ENCODE data around the gene TMA7.

TMA7 gene

DNA sequence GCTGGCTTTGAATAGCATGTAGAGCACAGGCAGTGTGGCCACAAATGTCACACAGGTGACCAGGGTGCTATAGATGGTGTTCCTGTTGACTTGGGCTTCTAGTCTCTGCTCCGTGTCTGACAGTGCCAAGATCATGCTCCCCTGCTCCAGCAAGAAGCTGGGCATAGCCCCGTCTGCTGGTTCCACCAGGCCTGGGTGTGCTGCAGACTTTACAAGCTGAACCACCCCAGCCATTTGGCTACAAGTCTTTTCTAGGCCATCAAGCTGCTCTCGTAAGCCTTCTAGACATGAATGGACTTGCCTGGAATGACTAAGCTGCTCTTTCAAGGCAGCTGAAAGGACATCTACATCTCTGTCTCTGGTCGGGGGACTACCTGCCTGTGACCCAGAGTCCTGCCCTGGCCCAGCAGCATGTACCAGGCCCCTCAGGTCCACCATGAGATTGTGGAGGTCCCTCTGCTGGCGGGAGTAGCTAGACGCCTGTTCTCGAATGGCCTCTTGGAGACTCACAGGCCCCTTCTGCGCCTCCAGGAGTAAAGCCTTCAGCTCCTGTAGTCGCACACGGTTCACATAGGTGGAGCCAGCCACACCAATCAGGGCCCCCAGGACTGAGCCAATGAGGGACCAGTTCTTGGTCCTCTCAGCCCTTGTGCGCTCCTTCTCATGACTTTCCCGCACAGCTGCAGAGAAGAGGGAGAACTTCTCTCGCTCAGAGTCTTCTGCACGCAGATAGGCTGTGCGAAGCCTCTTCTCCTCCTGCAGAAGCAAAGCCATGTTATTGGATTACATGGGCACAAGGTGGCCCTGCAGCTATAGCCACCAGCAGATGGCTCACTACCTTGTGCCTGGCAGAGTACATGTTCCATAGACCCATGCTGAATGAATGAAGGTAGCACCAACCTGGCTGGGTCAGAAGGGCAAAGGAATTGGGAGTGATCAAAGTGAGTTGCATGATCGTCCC lies 7.4 kb upstream of the TMA7 start:
- H3K4me1 Mint-ChIP-seq, result peaks cover 16 to 19% of the 10 kb centered on the region in 2 donors
- no peak for DNase-seq
- no peaks in the 10 kb centered on the region for H3K9me3 Mint-ChIP-seq
- H3K27ac Mint-ChIP-seq, result no peak overlapping the region
- no peak for ATAC-seq (replicated peaks)
- no peak overlapping the region for H3K4me3 Mint-ChIP-seq
- peaks cover 18% of the 10 kb centered on the region in 2 donors for H3K27me3 Mint-ChIP-seq
- H3K36me3 Mint-ChIP-seq, result peaks cover 19 to 33% of the 10 kb centered on the region in 2 donors

DNA sequence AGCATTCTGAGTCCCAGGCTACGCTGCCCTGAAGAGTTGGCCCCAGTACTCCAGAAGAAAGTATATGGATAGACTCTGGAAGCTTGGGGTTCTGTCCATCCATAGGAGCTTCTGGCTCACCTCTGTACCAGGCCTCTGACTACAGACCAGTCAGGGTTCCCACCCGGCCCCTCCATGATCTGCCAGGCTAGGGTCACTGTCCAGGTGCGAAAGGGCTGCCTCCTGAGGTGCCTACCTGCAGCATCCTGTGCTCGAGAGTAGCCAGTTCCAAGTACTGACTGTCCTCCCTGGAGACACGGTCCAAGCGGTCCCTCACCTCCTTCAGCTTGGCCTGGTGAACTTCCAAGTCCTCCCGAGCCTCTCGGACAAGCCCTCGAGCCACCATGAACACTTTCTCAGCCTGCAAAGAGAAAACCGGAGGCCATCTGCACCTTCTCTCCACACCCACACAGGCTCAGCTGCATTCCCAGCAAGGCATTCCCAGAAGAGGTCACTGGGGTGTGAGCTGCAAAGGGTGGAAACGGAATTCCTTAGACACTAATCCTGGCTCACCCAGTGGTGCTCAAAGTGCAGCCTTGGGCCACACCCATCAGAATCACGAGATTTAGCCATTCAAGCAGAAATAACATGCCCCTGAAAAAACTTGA lies 6.5 kb upstream of the TMA7 start:
- ATAC-seq (replicated peaks), result no peak
- Mint-ChIP-seq H3K9me3 (no peaks in the 10 kb centered on the region), H3K27me3 (peaks cover 9% of the 10 kb centered on the region in 2 donors), H3K36me3 (peaks cover 19 to 42% of the 10 kb centered on the region in 2 donors), H3K4me1 (peaks cover 15 to 24% of the 10 kb centered on the region in 2 donors), H3K4me3 (no peak overlapping the region), H3K27ac (no peak overlapping the region)
- DNase-seq, result no peak

DNA sequence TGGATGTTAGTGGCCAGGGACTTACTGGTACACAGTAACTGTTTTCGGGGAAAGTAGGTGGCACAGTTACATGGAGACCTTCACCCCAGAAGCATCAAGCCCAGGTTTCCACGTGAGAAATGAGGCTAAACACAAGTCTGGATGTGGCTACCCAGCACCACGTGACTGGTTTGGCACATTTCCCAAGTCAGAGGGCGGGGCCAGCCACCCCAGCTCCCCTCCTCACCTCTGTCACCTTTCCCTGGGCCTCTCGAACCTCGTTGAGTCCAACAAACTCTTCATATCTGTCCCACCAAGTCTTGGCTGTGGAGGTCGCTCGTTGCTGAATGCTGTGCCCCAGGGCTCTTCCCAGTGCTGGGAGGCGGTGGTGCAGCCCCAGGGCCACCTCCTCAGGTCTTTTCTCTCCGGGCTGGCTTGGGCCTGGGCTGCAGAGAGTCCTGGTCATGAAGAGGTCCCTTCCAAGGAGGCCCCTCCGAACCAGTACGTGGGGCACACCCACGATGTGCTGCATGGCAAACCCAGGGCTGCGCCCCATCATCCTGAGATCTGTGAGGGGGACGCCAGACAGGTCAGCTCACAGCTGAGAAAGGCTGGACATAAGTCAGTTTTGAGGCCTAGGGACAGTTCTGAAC lies 5.3 kb upstream of the TMA7 start:
- Mint-ChIP-seq H3K4me3 (no peak overlapping the region), H3K36me3 (peaks cover 19 to 46% of the 10 kb centered on the region in 2 donors), H3K9me3 (no peaks in the 10 kb centered on the region), H3K27me3 (peaks cover 9% of the 10 kb centered on the region in 2 donors), H3K4me1 (peaks cover 15 to 30% of the 10 kb centered on the region in 2 donors), H3K27ac (no peak overlapping the region)
- no peak for DNase-seq
- ATAC-seq (replicated peaks), result no peak

DNA sequence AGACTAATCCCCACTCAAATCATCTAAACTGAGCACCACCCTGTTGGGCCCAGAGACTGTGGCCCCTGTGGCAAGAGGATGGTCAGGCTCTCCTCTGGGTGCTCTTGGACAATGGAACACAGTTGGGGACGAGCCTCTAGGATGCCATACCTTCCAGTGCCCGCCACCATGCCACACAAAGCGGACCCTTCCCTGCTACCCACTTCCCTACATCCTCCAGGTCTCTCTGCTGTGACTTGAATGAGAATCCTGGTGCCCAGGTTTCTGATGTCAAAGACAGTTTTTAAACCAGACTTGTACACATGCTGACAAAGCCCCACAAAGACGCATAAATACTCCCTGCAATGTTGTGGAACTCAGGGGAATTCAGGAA lies 4.8 kb upstream of the TMA7 start:
- Mint-ChIP-seq H3K4me3 (no peak overlapping the region), H3K4me1 (peaks cover 14 to 29% of the 10 kb centered on the region in 2 donors), H3K27me3 (peaks cover 4 to 5% of the 10 kb centered on the region in 2 donors), H3K27ac (no peak overlapping the region), H3K9me3 (no peaks in the 10 kb centered on the region), H3K36me3 (peaks cover 23 to 51% of the 10 kb centered on the region in 2 donors)
- no peak for DNase-seq
- ATAC-seq (replicated peaks), result no peak

DNA sequence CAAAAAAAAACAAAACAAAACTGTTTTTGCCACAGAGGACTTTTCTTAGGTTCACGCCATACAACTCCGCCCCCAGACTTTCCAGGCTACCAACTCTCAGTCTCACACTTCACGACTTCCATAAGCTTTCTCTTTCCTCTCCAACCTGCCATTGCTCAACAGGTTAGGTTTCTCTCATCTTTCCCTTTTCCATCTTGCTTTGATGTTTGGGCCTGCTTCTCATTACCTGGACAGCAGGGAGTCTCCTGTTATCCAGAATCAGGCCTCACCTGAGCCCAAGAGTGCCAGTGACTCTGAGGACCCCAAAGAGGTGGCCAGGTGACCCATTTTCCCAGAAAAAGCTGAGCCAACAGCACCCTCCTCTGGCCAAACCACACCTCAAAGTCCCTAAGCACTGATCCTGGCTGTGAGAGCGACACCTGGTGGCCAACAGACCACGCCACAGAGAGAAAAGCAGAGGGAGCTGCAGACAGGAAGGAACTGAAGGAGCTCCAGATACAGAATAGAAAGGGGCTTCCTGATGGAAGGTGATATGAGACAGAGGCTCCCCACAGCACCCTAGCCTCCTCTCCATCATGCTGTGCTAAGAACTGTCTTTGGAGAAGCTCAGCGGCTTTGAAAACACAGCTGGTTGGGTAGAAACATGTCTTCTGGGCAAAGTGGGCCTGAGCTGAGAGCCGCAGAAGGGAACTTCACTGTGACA lies 4.1 kb upstream of the TMA7 start:
- peaks cover 8 to 23% of the 10 kb centered on the region in 2 donors for H3K4me1 Mint-ChIP-seq

GRCh38 chr3:48436477-48436787 lies 3.6 kb upstream of the TMA7 start:
- ATAC-seq (replicated peaks) (no peak), DNase-seq (no peak)
- H3K4me3 Mint-ChIP-seq, result no peak overlapping the region
- H3K9me3 Mint-ChIP-seq, result no peaks in the 10 kb centered on the region
- H3K27ac Mint-ChIP-seq, result no peak overlapping the region
- peaks cover 21 to 50% of the 10 kb centered on the region in 2 donors for H3K36me3 Mint-ChIP-seq
- no peaks in the 10 kb centered on the region for H3K27me3 Mint-ChIP-seq
- H3K4me1 Mint-ChIP-seq, result peaks cover 6 to 22% of the 10 kb centered on the region in 2 donors

More for the DNA sequence above, 4.1 kb upstream of the TMA7 start:
- H3K27ac Mint-ChIP-seq, result no peak overlapping the region
- no peaks in the 10 kb centered on the region for H3K27me3 Mint-ChIP-seq
- DNase-seq (peak; percentile 69), ATAC-seq (replicated peaks) (peak; percentile 33 to 35)
- H3K9me3 Mint-ChIP-seq, result no peaks in the 10 kb centered on the region
- peaks cover 25 to 52% of the 10 kb centered on the region in 2 donors for H3K36me3 Mint-ChIP-seq
- no peak overlapping the region for H3K4me3 Mint-ChIP-seq

DNA sequence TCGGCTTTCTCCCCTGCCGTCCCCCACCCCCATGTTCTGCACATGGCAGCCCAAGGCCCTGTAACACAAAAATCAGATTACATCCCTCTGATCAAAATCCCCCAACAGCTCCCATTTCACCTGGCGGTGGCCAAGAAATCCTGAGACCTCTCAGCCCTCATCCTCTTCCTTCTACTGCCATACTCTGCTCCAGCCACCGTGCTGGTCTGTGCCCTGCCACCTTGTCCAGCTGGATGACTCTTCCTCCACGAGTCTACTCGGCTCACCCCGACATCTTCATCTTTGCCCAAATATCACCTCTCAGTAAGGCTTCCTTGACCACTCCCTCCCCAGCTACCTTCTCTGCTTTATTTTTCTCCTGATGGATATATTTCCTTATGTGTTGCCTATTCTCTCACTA lies 3.2 kb upstream of the TMA7 start:
- H3K9me3 Mint-ChIP-seq, result no peaks in the 10 kb centered on the region
- peaks cover 19 to 47% of the 10 kb centered on the region in 2 donors for H3K36me3 Mint-ChIP-seq
- no peak for DNase-seq
- no peak for ATAC-seq (replicated peaks)
- H3K4me1 Mint-ChIP-seq, result peaks cover 6 to 19% of the 10 kb centered on the region in 2 donors
- no peaks in the 10 kb centered on the region for H3K27me3 Mint-ChIP-seq
- no peak overlapping the region for H3K4me3 Mint-ChIP-seq
- H3K27ac Mint-ChIP-seq, result no peak overlapping the region

DNA sequence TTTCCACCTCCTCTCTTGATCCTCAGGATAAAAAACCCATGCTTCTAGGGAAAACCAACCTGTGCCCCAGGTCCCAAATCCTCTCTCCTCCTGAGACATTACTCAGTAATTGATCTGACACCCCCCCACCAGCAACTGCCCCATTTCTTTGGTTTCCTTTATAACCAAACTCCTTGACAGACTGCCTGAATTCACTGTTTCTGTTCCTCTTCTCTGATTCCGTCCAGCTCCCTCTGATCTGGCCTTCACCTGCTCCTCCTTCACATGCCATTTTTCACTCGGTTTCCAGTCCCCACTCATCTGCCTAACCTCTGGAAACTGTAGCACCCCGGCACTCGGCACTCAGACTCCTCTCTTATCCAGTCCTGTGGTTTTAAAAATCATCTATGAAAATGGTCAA lies 2.2 kb upstream of the TMA7 start:
- no peak for DNase-seq
- H3K27ac Mint-ChIP-seq, result peak overlapping the region; percentile 7
- H3K4me3 Mint-ChIP-seq, result peak overlapping the region in 1 of 2 donors; percentile 21
- ATAC-seq (replicated peaks), result no peak
- peaks cover 20 to 46% of the 10 kb centered on the region in 2 donors for H3K36me3 Mint-ChIP-seq
- H3K9me3 Mint-ChIP-seq, result no peaks in the 10 kb centered on the region
- H3K27me3 Mint-ChIP-seq, result no peaks in the 10 kb centered on the region
- H3K4me1 Mint-ChIP-seq, result peaks cover 6 to 19% of the 10 kb centered on the region in 2 donors

DNA sequence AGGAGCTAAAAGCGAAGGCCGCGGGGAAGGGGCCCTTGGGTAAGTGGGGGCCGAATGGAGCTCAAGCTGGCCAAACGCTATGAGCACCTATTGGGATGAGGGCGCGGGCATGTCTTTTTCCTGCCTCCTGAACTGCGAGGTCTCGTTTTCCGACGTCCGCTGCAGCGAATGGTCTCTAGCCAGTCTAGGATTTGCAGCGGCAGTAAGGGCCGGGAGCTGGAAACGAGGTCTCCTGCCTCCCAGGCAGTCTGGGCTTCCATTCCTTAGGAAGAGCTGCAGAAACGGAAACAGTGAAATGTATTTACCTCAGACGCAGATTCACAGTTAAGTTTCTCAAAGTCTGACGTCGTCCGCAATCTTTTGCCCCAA lies 517 bp downstream of the TMA7 start:
- H3K4me3 Mint-ChIP-seq, result peak overlapping the region; percentile 96 to 100
- DNase-seq, result no peak
- no peaks in the 10 kb centered on the region for H3K27me3 Mint-ChIP-seq
- H3K4me1 Mint-ChIP-seq, result peaks cover 8 to 21% of the 10 kb centered on the region in 2 donors
- H3K27ac Mint-ChIP-seq, result peak overlapping the region; percentile 97
- no peaks in the 10 kb centered on the region for H3K9me3 Mint-ChIP-seq
- peaks cover 14 to 38% of the 10 kb centered on the region in 2 donors for H3K36me3 Mint-ChIP-seq
- ATAC-seq (replicated peaks), result peak; percentile 3 to 5

DNA sequence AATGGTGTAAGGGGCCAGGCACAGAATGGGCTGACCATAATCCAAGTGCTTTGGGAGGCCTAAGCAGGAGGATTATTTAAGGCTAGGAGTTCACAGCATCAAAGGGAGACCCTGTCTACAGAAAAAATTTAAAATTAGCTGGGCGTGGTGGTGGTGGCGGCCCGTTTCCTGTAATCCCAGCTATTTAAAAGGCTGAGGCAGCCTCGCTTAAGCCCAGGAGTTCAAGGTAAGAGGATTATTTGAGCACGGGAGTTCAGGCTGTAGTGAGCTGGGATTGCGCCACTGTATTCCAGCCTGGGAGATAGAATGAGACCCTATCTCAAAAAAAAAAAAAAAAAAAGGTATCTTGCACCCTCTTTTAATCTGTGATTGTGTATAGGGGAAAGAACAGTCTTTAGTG lies 1.9 kb downstream of the TMA7 start:
- H3K27me3 Mint-ChIP-seq, result no peaks in the 10 kb centered on the region

DNA sequence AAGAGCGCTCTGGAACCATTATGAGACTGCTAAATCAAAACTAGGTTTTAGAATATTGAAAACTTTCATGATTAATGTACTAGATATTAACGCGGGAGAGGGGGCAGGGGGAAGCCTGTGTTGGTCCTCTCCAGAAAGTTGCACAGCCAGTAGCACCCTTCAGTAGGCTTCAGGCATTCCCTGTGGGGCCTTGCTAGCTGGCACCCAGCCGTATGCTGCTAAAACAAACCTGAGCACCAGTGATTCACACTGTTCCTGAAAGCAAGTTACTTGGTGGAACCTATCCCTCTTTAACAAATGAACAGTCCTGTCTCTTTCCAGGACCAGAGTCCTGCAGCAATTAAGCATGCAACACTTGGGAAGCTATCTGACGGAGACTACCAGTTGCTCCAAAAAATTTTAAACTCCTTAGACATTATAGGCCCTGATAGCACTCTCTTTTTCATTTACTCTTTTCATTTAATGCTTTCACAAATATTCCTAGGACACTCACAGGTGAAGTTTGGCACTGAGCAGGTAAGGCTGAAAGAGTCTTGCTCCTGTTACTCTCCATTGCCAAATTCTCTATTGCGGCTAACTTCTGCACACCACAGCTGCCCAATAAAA lies 5.3 kb downstream of the TMA7 start:
- Mint-ChIP-seq H3K4me1 (peaks cover 23 to 34% of the 10 kb centered on the region in 2 donors), H3K4me3 (peak overlapping the region; percentile 87 to 94), H3K27ac (no peak overlapping the region), H3K9me3 (no peaks in the 10 kb centered on the region), H3K27me3 (no peaks in the 10 kb centered on the region), H3K36me3 (peaks cover 9 to 28% of the 10 kb centered on the region in 2 donors)
- DNase-seq (no peak), ATAC-seq (replicated peaks) (no peak)

More for the DNA sequence above, 1.9 kb downstream of the TMA7 start:
- Mint-ChIP-seq H3K9me3 (no peaks in the 10 kb centered on the region), H3K36me3 (peaks cover 17 to 43% of the 10 kb centered on the region in 2 donors), H3K4me1 (peaks cover 19 to 30% of the 10 kb centered on the region in 2 donors), H3K4me3 (peak overlapping the region; percentile 96 to 100), H3K27ac (peak overlapping the region; percentile 4)
- no peak for ATAC-seq (replicated peaks)
- no peak for DNase-seq

- peaks cover 9 to 23% of the 10 kb centered on the region in 2 donors for H3K36me3 Mint-ChIP-seq
- ATAC-seq (replicated peaks), result no peak
- H3K9me3 Mint-ChIP-seq, result no peaks in the 10 kb centered on the region
- peak overlapping the region; percentile 91 for H3K27ac Mint-ChIP-seq
- no peaks in the 10 kb centered on the region for H3K27me3 Mint-ChIP-seq
- peaks cover 23 to 34% of the 10 kb centered on the region in 2 donors for H3K4me1 Mint-ChIP-seq
- peak overlapping the region; percentile 87 to 94 for H3K4me3 Mint-ChIP-seq
- DNase-seq, result no peak
These were observed 6.0 kb downstream of the TMA7 start for GRCh38 chr3:48446043-48446424.

DNA sequence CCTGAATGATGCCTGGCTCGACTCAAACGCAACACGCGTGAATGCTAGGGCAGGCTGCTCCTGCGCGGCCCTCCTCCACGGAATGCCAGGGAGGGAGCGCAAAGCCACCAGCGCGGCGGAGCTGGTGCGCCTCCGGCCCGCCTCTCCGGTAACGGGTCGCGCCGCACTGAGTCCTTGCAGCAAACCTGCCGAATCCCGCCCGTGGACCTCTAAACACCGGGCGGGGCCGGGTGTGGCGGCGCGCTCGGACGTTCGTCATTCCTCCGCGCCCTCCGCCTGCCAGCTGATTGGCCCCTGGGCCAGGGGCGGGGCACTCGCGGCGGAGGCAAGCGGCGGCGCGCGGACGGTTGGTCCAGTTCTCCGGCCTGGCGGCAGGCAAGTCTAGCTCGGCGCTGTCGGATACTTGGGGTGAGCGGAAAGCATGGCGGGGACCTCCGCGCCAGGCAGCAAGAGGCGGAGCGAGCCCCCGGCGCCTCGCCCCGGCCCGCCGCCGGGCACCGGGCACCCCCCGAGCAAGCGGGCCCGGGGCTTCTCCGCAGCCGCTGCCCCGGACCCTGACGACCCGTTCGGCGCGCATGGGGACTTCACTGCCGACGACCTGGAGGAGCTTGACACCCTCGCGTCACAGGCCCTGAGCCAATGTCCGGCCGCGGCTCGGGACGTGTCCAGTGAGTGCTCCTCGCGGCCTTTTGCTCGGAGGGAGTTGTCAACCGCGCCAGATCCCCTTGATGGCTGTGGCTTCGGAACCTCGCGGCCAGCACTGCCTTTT lies 6.6 kb downstream of the TMA7 start, which contains the start of gene ATRIP:
Gene ATRIP, plus strand, starts transcription at position 313 of the 769 bp plus-strand sequence. Its CDS starts 109 bp downstream, at position 422.
- H3K4me3 Mint-ChIP-seq, result peak within 1 kb of the TSS; percentile 87 to 94
- H3K9me3 Mint-ChIP-seq, result no peaks in the 10 kb centered on the region
- DNase-seq (peak; percentile 86), ATAC-seq (replicated peaks) (peak; percentile 98 to 99)
- H3K4me1 Mint-ChIP-seq, result peaks cover 23 to 34% of the 10 kb centered on the region in 2 donors
- H3K27ac Mint-ChIP-seq, result peak within 1 kb of the TSS; percentile 91
- H3K36me3 Mint-ChIP-seq, result peaks cover 11 to 22% of the 10 kb centered on the region in 2 donors
- H3K27me3 Mint-ChIP-seq, result no peaks in the 10 kb centered on the region
